Effector memory CD8-positive, alpha-beta T cell (primary cell): Measurements from ENCODE around the gene MTA3.

ENCODE experiments used
- ATAC-seq: fragments of 150-1000 bp; cut with Tn5 transposase; replicated peaks from 2 replicates; pipeline ENCODE4 v1.10.0; 2021; ENCODE audit warnings: mild to moderate bottlenecking, moderate library complexity
- DNase-seq, 3 experiments: peaks; one replicate each; pipeline ENCODE4 v3.0.0; 2021
- H3K27ac Mint-ChIP-seq, 2 donors: one replicate each; pipeline ENCODE4 v1.8.0; 2022; ENCODE audit warnings: mild to moderate bottlenecking in 2 of 2, mixed read lengths in 2 of 2, moderate library complexity in 2 of 2
- H3K27me3 Mint-ChIP-seq, 2 donors: one replicate each; pipeline ENCODE4 v1.8.0; 2022; ENCODE audit warnings: mixed read lengths in 2 of 2
- H3K36me3 Mint-ChIP-seq: one replicate; pipeline ENCODE4 v1.8.0; 2022; ENCODE audit warnings: mild to moderate bottlenecking, moderate library complexity, mixed read lengths; ENCODE audit not compliant: insufficient read depth
- H3K4me1 Mint-ChIP-seq, 2 donors: one replicate each; pipeline ENCODE4 v1.8.0; 2022; ENCODE audit warnings: low read depth in 2 of 2, mixed read lengths in 2 of 2
- H3K4me3 Mint-ChIP-seq, 2 donors: one replicate each; pipeline ENCODE4 v1.8.0; 2022; ENCODE audit warnings: mild to moderate bottlenecking in 2 of 2, mixed read lengths in 2 of 2, moderate library complexity in 2 of 2
- H3K9me3 Mint-ChIP-seq, 2 donors: one replicate each; pipeline ENCODE4 v1.8.0; 2022; ENCODE audit warnings: mixed read lengths in 2 of 2
- total RNA-seq, 9 experiments: gene quantifications; one replicate each; lab custom pipeline; 2026; lab: John Stamatoyannopoulos, UW

MTA3 gene
- 11.8 to 33.1 (median 21.2) reads per million in 9 experiments for total RNA-seq

DNA sequence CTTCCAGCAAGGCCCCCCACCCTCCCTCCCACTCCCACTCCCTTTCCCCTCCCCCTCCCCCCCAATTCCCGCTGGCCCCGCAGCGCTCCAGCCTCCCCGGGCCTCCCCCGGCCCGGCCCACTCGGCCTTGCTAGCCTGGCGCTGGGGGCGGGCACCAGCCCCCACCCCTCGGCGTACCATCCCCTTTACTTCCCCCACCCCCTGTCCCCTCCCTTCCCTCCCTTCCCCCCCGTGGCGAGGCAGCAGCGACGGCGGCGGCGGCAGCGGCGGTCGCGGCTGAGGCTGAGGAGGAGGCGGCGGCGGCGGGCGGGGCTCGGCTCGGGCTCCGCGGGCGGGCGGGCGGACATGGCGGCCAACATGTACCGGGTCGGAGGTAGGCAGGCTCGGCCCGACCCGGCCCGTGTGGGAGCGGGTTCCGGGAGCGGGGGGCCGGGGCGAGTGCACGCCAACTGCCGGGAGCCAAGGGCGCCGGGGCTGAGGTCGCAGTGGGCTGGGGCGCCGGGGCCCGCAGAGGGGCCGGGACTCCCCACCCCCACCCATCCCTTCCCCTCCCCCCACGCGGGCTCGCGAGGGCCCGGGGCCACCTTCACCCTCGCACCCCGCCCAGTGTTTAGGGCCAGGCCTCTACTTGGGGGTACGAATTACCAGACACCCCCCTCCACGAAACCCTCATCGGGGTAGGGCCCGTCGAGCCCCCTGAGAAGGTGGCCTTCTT, at the start of gene MTA3:
Gene MTA3 (plus strand): TSS at position 232 of the 715 bp plus-strand sequence. CDS start 114 bp downstream, at position 346.
- H3K9me3 Mint-ChIP-seq = no peaks in the 10 kb centered on the region
- no peaks in the 10 kb centered on the region for H3K36me3 Mint-ChIP-seq
- ATAC-seq (peak; percentile 91), DNase-seq (peak; percentile 51 to 59 (median 52))
- H3K27me3 Mint-ChIP-seq = no peaks in the 10 kb centered on the region
- H3K27ac Mint-ChIP-seq = peak within 1 kb of the TSS; percentile 95 to 96
- peaks cover 9 to 10% of the 10 kb centered on the region in 2 donors for H3K4me1 Mint-ChIP-seq
- peak within 1 kb of the TSS; percentile 89 to 91 for H3K4me3 Mint-ChIP-seq

GRCh38 chr2:42519624-42520023, 48.8 kb upstream of the MTA3 start:
- H3K27ac Mint-ChIP-seq = no peak overlapping the region
- peaks cover 0 to 6% of the 10 kb centered on the region in 2 donors for H3K27me3 Mint-ChIP-seq
- DNase-seq (no peak), ATAC-seq (no peak)
- H3K4me3 Mint-ChIP-seq = no peak overlapping the region
- no peaks in the 10 kb centered on the region for H3K36me3 Mint-ChIP-seq
- H3K4me1 Mint-ChIP-seq = peaks cover 0 to 3% of the 10 kb centered on the region in 2 donors
- H3K9me3 Mint-ChIP-seq = no peaks in the 10 kb centered on the region

GRCh38 chr2:42522035-42522434, 46.4 kb upstream of the MTA3 start:
- Mint-ChIP-seq H3K27ac (no peak overlapping the region), H3K9me3 (no peaks in the 10 kb centered on the region)

DNA sequence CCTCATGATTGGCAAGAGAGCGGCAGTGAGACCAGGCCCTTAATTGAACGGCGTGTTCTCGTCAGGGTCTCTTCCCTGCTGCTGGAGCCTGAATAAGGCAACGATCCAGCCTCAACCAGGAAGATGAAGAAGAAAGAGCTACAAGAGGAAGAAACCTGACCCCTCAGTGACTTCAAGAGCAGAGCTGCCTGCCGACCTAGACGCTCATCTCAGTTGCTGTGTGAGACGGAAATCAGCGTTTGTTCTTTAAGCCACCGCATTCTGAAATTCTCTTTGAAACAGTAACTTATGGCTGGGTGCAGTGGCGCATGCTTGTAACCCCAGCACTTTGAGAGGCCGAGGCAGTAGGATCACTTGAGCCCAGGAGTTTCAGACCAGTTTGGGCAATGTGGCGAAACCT, 45.1 kb upstream of the MTA3 start:
- Mint-ChIP-seq H3K4me3 (no peak overlapping the region), H3K27me3 (peaks cover 6 to 12% of the 10 kb centered on the region in 2 donors), H3K36me3 (no peaks in the 10 kb centered on the region), H3K9me3 (no peaks in the 10 kb centered on the region), H3K27ac (no peak overlapping the region), H3K4me1 (peaks cover 0 to 3% of the 10 kb centered on the region in 2 donors)
- DNase-seq (no peak), ATAC-seq (no peak)

More at GRCh38 chr2:42522035-42522434, 46.4 kb upstream of the MTA3 start:
- ATAC-seq (no peak), DNase-seq (no peak)
- Mint-ChIP-seq H3K36me3 (no peaks in the 10 kb centered on the region), H3K4me1 (peaks cover 0 to 3% of the 10 kb centered on the region in 2 donors), H3K27me3 (peaks cover 6 to 12% of the 10 kb centered on the region in 2 donors), H3K4me3 (no peak overlapping the region)

GRCh38 chr2:42532397-42532796, 36.0 kb upstream of the MTA3 start:
- H3K27me3 Mint-ChIP-seq = peaks cover 0 to 9% of the 10 kb centered on the region in 2 donors
- ATAC-seq (no peak), DNase-seq (no peak)
- no peaks in the 10 kb centered on the region for H3K36me3 Mint-ChIP-seq
- H3K4me1 Mint-ChIP-seq = no peaks in the 10 kb centered on the region
- no peaks in the 10 kb centered on the region for H3K9me3 Mint-ChIP-seq
- no peak overlapping the region for H3K27ac Mint-ChIP-seq
- no peak overlapping the region for H3K4me3 Mint-ChIP-seq

DNA sequence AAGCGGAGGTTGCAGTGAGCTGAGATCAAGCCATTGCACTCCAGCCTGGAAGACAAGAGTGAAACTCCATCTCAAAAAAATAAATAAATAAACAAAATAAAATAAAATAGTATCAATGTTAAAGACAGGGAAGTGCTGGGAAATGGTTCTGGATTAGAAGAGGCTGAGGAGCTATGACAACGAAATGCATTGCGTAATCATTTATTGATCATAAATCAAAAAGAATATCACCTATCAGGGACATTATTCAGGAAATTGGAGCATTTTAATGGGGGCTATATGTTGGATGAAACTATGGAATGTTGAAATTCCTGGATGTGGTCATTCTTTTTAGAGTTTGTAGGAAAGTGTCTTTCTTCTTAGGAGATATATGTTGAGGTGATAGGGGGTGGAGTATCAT, 30.9 kb upstream of the MTA3 start:
- H3K4me1 Mint-ChIP-seq = no peaks in the 10 kb centered on the region
- ATAC-seq = no peak
- peaks cover 0 to 10% of the 10 kb centered on the region in 2 donors for H3K27me3 Mint-ChIP-seq
- H3K36me3 Mint-ChIP-seq = no peaks in the 10 kb centered on the region
- H3K4me3 Mint-ChIP-seq = no peak overlapping the region
- no peaks in the 10 kb centered on the region for H3K9me3 Mint-ChIP-seq
- DNase-seq = no peak
- no peak overlapping the region for H3K27ac Mint-ChIP-seq

DNA sequence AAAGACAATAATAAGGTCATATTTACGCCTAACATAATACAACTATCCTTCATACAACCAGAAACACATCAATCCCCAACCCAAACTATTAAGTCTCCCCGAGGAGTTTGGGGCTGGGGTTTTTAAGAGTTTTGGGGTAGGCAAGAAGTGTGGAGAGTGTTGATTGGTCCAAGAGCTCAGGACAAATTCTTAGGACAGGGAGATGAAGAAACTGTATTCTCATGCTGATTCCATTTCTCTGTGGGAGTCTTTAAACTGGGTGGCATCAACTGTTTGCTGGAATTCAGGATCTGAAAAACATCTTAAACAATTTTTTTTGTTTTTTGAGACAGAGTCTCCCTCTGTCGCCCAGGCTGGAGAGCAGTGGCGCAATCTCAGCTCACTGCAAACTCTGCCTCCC, 25.6 kb upstream of the MTA3 start:
- DNase-seq (no peak), ATAC-seq (no peak)
- Mint-ChIP-seq H3K4me3 (no peak overlapping the region), H3K27ac (no peak overlapping the region), H3K9me3 (no peaks in the 10 kb centered on the region), H3K36me3 (no peaks in the 10 kb centered on the region), H3K4me1 (no peaks in the 10 kb centered on the region), H3K27me3 (peaks cover 0 to 9% of the 10 kb centered on the region in 2 donors)

- Mint-ChIP-seq H3K4me1 (no peaks in the 10 kb centered on the region), H3K27me3 (peaks cover 2 to 9% of the 10 kb centered on the region in 2 donors), H3K9me3 (no peaks in the 10 kb centered on the region), H3K36me3 (no peaks in the 10 kb centered on the region), H3K4me3 (no peak overlapping the region), H3K27ac (no peak overlapping the region)
- no peak for ATAC-seq
- no peak for DNase-seq
Measured at GRCh38 chr2:42545023-42545721, 23.3 kb upstream of the MTA3 start.

GRCh38 chr2:42545841-42546390, 22.5 kb upstream of the MTA3 start:
- H3K36me3 Mint-ChIP-seq = no peaks in the 10 kb centered on the region

DNA sequence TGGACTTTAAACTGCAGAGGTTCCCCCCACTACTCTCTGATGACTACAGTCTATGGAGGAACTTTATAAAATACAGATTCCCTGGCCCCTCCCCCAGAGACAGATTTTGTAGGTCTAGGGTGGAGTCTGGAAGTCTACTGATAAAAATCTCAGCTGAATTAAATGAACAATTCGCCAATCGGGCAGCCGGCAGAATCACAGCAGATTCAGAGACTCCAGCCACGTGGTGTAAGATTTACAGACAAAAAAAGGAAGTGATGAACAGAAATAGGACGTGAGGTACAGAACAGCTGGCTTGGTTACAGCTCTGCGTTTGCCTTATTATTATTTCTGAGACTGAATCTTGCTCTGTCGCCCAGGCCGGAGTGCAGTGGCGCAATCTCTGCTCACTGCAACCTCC, 21.4 kb upstream of the MTA3 start:
- Mint-ChIP-seq H3K4me3 (no peak overlapping the region), H3K27ac (no peak overlapping the region), H3K4me1 (no peaks in the 10 kb centered on the region), H3K9me3 (no peaks in the 10 kb centered on the region), H3K36me3 (no peaks in the 10 kb centered on the region), H3K27me3 (peaks cover 7 to 13% of the 10 kb centered on the region in 2 donors)
- ATAC-seq = no peak
- DNase-seq = no peak

More at GRCh38 chr2:42545841-42546390, 22.5 kb upstream of the MTA3 start:
- Mint-ChIP-seq H3K4me1 (no peaks in the 10 kb centered on the region), H3K9me3 (no peaks in the 10 kb centered on the region), H3K27me3 (peaks cover 7 to 9% of the 10 kb centered on the region in 2 donors), H3K4me3 (no peak overlapping the region), H3K27ac (no peak overlapping the region)
- DNase-seq (no peak), ATAC-seq (no peak)

DNA sequence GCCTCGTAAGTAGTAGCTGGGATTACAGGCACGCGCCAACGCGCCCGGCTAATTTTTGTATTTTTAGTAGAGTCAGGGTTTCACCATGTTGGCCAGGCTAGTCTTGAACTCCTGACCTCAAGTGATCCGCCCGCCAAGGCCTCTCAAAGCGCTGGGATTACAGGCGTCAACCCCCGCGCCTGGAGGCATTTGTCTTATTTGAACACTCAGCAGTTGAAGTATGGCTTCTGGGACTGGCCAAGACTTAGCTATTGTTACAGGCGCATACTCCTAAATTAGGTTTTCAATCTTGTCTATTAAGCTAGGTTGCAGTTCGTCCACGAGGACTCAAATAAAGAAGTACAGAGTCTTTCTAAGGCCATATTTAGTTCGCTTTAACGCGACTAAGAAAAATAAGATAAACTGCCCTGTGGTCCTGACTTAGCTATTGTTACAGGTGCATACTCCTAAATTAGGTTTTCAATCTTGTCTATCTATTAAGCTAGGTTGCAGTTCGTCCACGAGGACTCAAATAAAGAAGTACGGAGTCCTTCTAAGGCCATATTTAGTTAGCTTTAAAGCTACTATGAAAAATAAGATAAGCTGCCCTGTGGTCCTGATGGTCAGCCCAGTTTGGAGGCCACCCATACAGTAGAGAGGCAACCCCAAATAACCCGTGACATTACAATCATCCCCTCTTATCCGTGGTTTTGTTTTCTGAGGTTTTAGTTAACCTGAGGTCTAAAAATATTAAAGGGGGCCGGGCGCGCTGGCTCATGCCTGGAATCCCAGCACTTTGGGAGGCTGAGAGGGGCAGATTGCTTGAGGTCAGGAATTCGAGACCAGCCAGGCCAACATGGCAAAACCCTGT, 20.8 kb upstream of the MTA3 start:
- H3K4me1 Mint-ChIP-seq = no peaks in the 10 kb centered on the region
- no peak overlapping the region for H3K4me3 Mint-ChIP-seq
- no peak overlapping the region for H3K27ac Mint-ChIP-seq
- H3K9me3 Mint-ChIP-seq = no peaks in the 10 kb centered on the region
- no peaks in the 10 kb centered on the region for H3K36me3 Mint-ChIP-seq
- no peak for DNase-seq
- peaks cover 12 to 17% of the 10 kb centered on the region in 2 donors for H3K27me3 Mint-ChIP-seq
- no peak for ATAC-seq

DNA sequence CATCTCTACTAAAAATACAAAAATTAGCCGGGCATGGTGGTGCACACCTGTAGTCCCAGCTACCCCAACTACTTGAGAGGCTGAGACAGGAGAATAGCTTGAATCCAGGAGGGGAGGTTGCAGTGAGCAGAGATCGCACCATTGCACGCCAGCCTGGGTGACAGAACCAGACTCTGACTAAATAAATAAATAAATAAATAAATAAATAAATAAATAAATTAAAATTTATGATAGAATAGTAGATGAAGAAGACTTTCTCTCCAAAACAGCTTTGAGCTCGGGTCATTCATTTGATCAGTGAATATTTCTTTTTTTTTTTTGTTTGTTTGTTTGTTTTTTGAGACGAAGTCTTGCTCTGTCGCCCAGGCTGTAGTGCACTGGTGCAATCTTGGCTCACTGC, 17.6 kb upstream of the MTA3 start:
- H3K4me1 Mint-ChIP-seq = no peaks in the 10 kb centered on the region
- ATAC-seq = no peak
- no peak for DNase-seq
- H3K36me3 Mint-ChIP-seq = no peaks in the 10 kb centered on the region
- peaks cover 12 to 19% of the 10 kb centered on the region in 2 donors for H3K27me3 Mint-ChIP-seq
- H3K4me3 Mint-ChIP-seq = no peak overlapping the region
- H3K9me3 Mint-ChIP-seq = no peaks in the 10 kb centered on the region
- H3K27ac Mint-ChIP-seq = no peak overlapping the region

DNA sequence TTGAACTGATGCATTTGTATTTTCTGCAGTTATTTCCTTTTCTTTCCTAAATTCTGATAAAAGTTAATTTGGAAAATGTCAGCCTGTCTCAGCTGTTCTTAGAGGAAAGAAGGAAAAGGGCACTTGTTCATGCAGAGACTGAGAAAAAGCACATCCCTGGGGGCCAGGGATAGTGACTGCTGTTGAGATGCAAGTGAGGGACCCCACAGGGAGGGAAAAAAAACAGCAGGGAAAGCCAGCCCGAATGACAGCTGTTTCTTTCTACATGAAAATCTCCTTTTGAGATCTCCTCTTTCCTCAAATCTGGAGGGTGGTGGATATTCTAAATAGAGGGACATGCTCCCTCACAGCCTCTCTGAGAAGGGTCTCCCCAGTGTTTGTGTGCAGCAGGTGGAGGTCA, 14.0 kb upstream of the MTA3 start:
- H3K36me3 Mint-ChIP-seq = no peaks in the 10 kb centered on the region
- H3K4me3 Mint-ChIP-seq = no peak overlapping the region
- H3K4me1 Mint-ChIP-seq = no peaks in the 10 kb centered on the region
- no peak for DNase-seq
- no peaks in the 10 kb centered on the region for H3K9me3 Mint-ChIP-seq
- ATAC-seq = no peak
- H3K27me3 Mint-ChIP-seq = peaks cover 12 to 19% of the 10 kb centered on the region in 2 donors
- H3K27ac Mint-ChIP-seq = no peak overlapping the region
